Measurements from ENCODE around the gene PRKG1. TPM values are rescaled to one million over a fixed set of nuclear protein-coding genes. Genes with fewer than 3 reads are reported as not detected.

PRKG1 gene
- total RNA-seq, 2 donors from 2014 or later = 0.42 TPM; not detected in 1

DNA sequence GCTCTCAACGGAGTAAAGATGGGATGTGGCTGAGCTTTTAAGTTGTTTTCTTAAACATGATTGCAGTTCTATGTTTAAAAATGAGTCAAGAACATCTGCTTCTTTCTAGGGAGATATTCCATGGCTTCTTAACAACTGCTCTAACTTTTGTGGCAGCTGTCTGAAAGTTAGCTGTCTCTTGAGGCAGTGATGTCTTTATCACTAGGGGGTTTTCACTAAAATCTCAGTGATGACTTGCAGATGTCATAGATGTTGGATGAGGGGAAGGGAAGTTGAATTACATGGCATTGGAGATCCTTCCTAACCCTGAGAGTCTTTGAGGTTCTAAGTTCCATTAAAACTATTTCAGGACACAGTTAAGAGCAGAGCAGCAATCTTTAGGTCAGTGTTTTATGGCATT, 43.5 kb downstream of the PRKG1 start:
- no peaks in the 10 kb centered on the region for H3K27me3 Mint-ChIP-seq
- H3K4me3 Mint-ChIP-seq = no peak overlapping the region
- no peak overlapping the region for H3K27ac Mint-ChIP-seq

DNA sequence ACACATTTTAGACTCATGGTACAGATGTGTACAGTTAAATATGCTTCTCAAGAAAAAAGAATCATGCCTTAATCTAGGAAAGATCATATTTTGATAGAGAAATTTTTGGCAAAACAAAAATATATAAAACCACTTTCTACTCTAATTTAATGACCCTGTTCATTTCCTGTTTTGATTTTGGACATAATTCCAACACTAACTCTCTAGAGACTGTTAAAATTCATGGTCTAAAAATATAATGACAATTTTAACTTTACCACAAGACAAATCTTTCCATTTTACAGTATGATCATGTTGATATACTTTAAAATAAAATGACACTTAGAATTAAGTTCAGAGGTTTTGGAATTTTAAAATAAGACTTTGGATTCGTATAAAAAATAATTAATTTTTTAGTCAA, 45.2 kb downstream of the PRKG1 start:
- Mint-ChIP-seq H3K27me3 (no peaks in the 10 kb centered on the region), H3K4me3 (no peak overlapping the region), H3K4me1 (no peaks in the 10 kb centered on the region), H3K27ac (no peak overlapping the region), H3K36me3 (ENCODE audit: low read depth) (no peaks in the 10 kb centered on the region), H3K9me3 (no peaks in the 10 kb centered on the region)
- ATAC-seq (replicated peaks) = no peak

More for the DNA sequence above, 43.5 kb downstream of the PRKG1 start:
- no peak for ATAC-seq (replicated peaks)
- H3K4me1 Mint-ChIP-seq = no peaks in the 10 kb centered on the region
- no peaks in the 10 kb centered on the region for H3K9me3 Mint-ChIP-seq
- no peaks in the 10 kb centered on the region for H3K36me3 Mint-ChIP-seq (ENCODE audit: low read depth)

DNA sequence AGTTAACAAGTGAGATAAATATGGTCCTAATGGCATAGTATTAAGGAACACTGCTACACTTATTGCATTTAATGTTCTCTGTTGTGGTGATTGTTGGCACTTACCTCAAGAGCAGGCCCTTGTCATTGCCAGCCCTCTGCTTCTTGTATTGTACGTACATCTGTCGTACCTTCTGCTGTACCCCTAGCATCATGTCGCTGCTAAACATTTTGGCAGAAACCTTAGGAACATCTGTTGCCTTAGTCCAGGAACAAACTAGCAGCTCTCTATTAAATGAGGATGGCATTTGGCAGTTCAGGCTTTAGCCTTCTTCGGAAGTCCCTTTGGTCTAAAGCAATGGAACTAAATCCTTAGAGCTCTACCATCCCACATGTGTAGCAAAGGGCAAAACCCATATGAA, 47.6 kb downstream of the PRKG1 start:
- Mint-ChIP-seq H3K27me3 (no peaks in the 10 kb centered on the region), H3K4me1 (no peaks in the 10 kb centered on the region)

DNA sequence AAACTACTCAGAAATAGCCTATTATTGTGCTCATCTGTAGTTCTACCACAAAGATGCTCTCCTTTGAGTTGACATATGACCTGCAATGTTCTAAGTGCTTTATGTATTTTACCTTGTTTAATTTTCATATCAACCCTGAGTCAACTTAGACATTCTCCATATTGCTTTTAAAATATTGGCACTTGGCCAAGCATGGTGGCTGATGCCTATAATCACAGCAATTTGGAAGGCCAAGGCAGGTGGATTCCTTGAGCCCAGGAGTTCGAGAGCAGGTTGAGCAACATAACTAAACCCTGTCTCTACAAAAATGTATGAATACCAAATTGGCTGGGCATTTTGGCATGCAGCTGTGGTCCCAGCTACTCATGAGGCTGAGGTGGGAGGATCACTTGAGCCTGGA, 50.6 kb downstream of the PRKG1 start:
- no peak for ATAC-seq (replicated peaks)
- Mint-ChIP-seq H3K4me3 (no peak overlapping the region), H3K27ac (no peak overlapping the region), H3K4me1 (no peaks in the 10 kb centered on the region), H3K36me3 (ENCODE audit: low read depth) (no peaks in the 10 kb centered on the region), H3K9me3 (no peaks in the 10 kb centered on the region), H3K27me3 (no peaks in the 10 kb centered on the region)

More for the DNA sequence above, 47.6 kb downstream of the PRKG1 start:
- ATAC-seq (replicated peaks) = no peak
- Mint-ChIP-seq H3K4me3 (no peak overlapping the region), H3K36me3 (ENCODE audit: low read depth) (no peaks in the 10 kb centered on the region), H3K27ac (no peak overlapping the region), H3K9me3 (no peaks in the 10 kb centered on the region)

DNA sequence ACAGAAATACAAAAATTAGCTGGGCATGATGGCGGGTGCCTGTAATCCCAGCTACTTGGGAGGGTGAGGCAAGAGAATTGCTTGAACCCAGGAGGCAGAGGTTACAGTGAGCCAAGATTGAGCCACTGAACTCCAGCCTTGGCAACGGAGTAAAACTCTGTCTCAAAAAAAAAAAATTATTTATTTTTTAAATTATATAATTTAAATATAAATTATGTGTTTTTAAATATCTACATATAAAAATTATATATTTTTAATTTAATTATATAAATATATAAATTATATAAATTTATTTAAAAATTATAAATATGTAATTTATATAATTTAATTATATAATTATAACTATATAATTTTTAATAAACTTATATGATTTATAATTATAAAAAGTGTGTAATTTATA, 51.2 kb downstream of the PRKG1 start:
- no peak overlapping the region for H3K4me3 Mint-ChIP-seq
- H3K27me3 Mint-ChIP-seq = no peaks in the 10 kb centered on the region
- no peak overlapping the region for H3K27ac Mint-ChIP-seq
- no peaks in the 10 kb centered on the region for H3K9me3 Mint-ChIP-seq
- no peaks in the 10 kb centered on the region for H3K4me1 Mint-ChIP-seq
- ATAC-seq (replicated peaks) = no peak
- no peaks in the 10 kb centered on the region for H3K36me3 Mint-ChIP-seq (ENCODE audit: low read depth)

- no peaks in the 10 kb centered on the region for H3K4me1 Mint-ChIP-seq
- H3K27ac Mint-ChIP-seq = no peak overlapping the region
- H3K4me3 Mint-ChIP-seq = no peak overlapping the region
- no peaks in the 10 kb centered on the region for H3K27me3 Mint-ChIP-seq
- no peaks in the 10 kb centered on the region for H3K36me3 Mint-ChIP-seq (ENCODE audit: low read depth)
- ATAC-seq (replicated peaks) = no peak
- no peaks in the 10 kb centered on the region for H3K9me3 Mint-ChIP-seq
Observed at GRCh38 chr10:51129946-51130544, 55.8 kb downstream of the PRKG1 start.

GRCh38 chr10:51137756-51138529, 63.7 kb downstream of the PRKG1 start:
- Mint-ChIP-seq H3K4me3 (no peak overlapping the region), H3K27ac (no peak overlapping the region), H3K9me3 (no peaks in the 10 kb centered on the region), H3K27me3 (no peaks in the 10 kb centered on the region), H3K4me1 (no peaks in the 10 kb centered on the region), H3K36me3 (ENCODE audit: low read depth) (no peaks in the 10 kb centered on the region)
- no peak for ATAC-seq (replicated peaks)

GRCh38 chr10:51139176-51139575, 64.9 kb downstream of the PRKG1 start:
- Mint-ChIP-seq H3K27ac (no peak overlapping the region), H3K36me3 (ENCODE audit: low read depth) (no peaks in the 10 kb centered on the region), H3K9me3 (no peaks in the 10 kb centered on the region), H3K4me3 (no peak overlapping the region), H3K4me1 (no peaks in the 10 kb centered on the region), H3K27me3 (no peaks in the 10 kb centered on the region)
- ATAC-seq (replicated peaks) = no peak

DNA sequence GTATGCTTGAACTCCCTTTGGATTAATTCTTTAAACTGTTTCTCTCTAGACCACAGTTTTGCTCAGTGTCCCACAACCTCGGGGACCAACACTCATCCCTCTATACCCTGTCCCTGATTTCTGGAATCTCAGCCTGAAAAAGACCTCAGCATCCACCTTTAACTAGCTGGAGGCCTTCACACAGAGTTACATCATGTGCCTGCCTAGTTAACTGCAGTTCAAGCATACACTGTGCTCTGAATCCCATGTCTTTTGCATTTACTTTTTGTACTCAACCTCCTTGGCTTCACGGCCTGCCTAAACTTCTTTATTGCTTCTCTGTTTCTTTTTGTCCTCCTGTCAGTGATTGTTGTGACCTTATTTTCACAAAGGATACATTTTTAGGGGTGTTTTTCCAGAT, 66.7 kb downstream of the PRKG1 start:
- no peak overlapping the region for H3K4me3 Mint-ChIP-seq
- no peaks in the 10 kb centered on the region for H3K9me3 Mint-ChIP-seq
- H3K36me3 Mint-ChIP-seq (ENCODE audit: low read depth) = no peaks in the 10 kb centered on the region
- no peak for ATAC-seq (replicated peaks)
- no peaks in the 10 kb centered on the region for H3K27me3 Mint-ChIP-seq
- H3K4me1 Mint-ChIP-seq = no peaks in the 10 kb centered on the region
- H3K27ac Mint-ChIP-seq = no peak overlapping the region

- Mint-ChIP-seq H3K9me3 (no peaks in the 10 kb centered on the region), H3K4me1 (no peaks in the 10 kb centered on the region), H3K27ac (no peak overlapping the region), H3K27me3 (no peaks in the 10 kb centered on the region), H3K36me3 (ENCODE audit: low read depth) (no peaks in the 10 kb centered on the region), H3K4me3 (no peak overlapping the region)
- no peak for ATAC-seq (replicated peaks)
Observed at GRCh38 chr10:51144161-51144781, 70.0 kb downstream of the PRKG1 start.

DNA sequence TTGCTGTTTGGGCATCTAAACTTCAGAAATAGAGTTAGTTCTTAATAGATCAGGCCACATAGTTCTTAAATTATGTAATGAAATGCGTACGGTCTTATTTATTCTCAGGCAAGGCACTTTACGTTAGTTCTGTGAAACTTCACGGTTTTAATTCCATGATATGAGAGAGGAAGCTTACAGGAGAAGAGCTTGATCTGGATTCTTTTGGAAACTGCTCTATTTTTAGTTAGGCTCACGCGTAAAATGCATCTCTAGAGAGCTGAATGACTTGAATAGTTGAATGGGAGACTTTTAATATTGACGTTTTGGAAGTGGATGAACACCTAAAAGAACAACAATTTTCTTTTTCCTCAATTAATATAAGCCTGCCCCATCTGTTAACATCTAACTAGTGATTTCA, 71.1 kb downstream of the PRKG1 start:
- H3K4me1 Mint-ChIP-seq = no peaks in the 10 kb centered on the region
- H3K27me3 Mint-ChIP-seq = no peaks in the 10 kb centered on the region
- H3K4me3 Mint-ChIP-seq = no peak overlapping the region
- H3K36me3 Mint-ChIP-seq (ENCODE audit: low read depth) = no peaks in the 10 kb centered on the region
- no peak overlapping the region for H3K27ac Mint-ChIP-seq
- ATAC-seq (replicated peaks) = no peak
- H3K9me3 Mint-ChIP-seq = no peaks in the 10 kb centered on the region

- Mint-ChIP-seq H3K4me3 (no peak overlapping the region), H3K27me3 (no peaks in the 10 kb centered on the region), H3K9me3 (no peaks in the 10 kb centered on the region), H3K36me3 (ENCODE audit: low read depth) (no peaks in the 10 kb centered on the region), H3K27ac (no peak overlapping the region), H3K4me1 (no peaks in the 10 kb centered on the region)
- no peak for ATAC-seq (replicated peaks)
Observed at GRCh38 chr10:51147644-51148399, 73.5 kb downstream of the PRKG1 start.

- Mint-ChIP-seq H3K27me3 (no peaks in the 10 kb centered on the region), H3K36me3 (ENCODE audit: low read depth) (no peaks in the 10 kb centered on the region), H3K4me3 (no peak overlapping the region), H3K9me3 (no peaks in the 10 kb centered on the region), H3K27ac (no peak overlapping the region), H3K4me1 (no peaks in the 10 kb centered on the region)
- no peak for ATAC-seq (replicated peaks)
Observed at GRCh38 chr10:51156926-51157325, 82.6 kb downstream of the PRKG1 start.

DNA sequence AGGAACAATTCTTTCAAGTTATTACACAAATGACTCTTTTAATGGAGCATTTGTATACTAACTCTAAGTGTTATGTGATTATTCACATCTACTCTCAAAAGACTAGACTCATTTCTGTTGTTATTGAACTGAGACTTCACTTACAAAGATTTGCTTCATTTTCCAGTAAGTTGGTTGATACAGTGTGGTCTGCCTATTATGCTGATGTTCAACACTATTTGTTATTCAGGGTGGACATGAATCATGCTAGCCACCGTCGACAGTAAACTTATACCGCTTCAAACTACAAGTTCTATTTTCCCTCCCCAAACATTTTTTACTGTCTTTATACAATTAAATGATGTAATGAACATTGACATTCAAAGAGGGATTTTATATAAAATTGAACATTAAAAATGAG, 84.5 kb downstream of the PRKG1 start:
- Mint-ChIP-seq H3K9me3 (no peaks in the 10 kb centered on the region), H3K4me1 (no peaks in the 10 kb centered on the region), H3K36me3 (ENCODE audit: low read depth) (no peaks in the 10 kb centered on the region), H3K27me3 (no peaks in the 10 kb centered on the region), H3K27ac (no peak overlapping the region), H3K4me3 (no peak overlapping the region)
- ATAC-seq (replicated peaks) = no peak
